HT1080 (cell line): ENCODE data around the gene PELI2. TPM values are rescaled to one million over a fixed set of nuclear protein-coding genes. Genes with fewer than 3 reads are reported as not detected.

Experiments used
- DNase-seq: peaks from one replicate; pipeline ENCODE4 v3.0.0-alpha.2; 2015; ENCODE audit warnings: low read depth
- total RNA-seq: library from RNA; depleted of rRNA; stranded (reverse); fragments of >200 nt; shearing (Covaris generic); gene quantifications from 2 replicates; pipeline ENCODE4 v1.2.3, GENCODE V29; 2014

The PELI2 gene
- total RNA-seq, 1 experiment from 2014 or later = 2.1 TPM

DNA sequence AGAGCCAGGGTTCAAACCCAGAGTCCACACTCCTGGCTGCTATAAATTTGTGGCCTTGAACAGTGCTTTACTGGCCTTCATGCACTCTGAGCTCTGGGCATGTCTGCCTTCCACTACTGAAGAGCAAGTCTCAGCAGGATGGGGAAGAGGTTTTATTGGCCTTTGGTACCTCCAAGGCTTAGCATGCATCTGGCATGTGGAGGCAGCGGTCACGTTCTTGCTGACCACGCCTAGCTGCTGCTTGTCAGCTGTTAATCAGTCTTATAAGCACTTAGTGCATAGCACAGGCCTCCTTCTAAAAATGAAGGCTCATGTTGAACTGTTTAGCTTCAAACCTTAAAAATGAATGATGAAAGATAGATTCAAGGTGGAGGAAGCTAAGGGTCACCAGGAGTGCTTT, 177.5 kb downstream of the PELI2 start:
- DNase-seq = no peak

DNA sequence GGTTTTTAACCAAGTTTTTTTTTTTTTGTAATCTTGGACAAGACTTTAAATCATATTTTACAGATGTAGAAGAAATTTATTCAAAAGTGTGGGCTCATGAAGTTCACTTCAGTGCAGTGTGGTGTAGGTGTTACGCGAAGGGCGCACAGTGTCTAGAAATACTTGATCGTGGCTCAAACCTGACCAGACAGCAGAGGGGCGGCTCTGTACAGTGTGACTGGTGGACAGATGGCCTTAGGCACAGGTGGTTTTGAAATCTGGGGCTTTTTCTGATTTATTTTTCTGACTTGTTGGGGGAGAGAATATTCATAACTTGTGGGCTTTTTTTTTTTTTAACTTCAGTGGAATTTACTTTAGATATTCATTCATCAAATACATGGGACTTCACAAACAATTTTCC, 179.2 kb downstream of the PELI2 start:
- no peak for DNase-seq

DNA sequence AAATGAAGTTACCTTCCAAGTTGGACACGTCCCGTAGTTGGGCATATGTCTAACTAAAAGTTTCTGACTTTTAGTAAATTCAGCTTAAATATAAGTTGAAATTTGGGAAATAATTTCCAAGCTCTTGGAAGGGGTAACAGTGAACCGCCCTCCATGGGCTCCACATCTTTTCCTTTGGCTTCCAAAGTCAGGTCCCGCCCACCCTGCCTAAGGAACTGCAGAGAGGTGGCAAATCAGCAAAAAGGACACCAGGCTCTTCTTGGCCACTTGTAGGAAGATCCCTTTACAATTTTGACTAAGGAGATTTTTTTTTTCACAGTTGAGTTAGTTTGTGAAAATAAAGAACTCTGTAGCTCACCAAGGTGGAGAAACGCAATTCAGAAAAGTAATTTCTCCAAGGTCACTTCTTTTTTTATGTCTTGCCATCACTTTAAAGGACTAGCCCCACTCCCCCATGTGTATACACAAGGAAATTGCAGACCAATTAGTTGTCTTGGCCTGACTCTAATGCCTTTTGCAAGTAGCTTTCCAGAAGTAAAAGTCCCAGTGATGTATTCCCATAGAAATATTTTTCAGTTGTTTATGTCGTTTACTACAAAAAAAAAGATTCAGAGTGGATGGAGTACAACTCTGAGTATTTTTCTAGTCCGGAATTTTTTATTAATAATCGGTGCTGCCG, 181.2 kb downstream of the PELI2 start:
- DNase-seq = no peak

DNA sequence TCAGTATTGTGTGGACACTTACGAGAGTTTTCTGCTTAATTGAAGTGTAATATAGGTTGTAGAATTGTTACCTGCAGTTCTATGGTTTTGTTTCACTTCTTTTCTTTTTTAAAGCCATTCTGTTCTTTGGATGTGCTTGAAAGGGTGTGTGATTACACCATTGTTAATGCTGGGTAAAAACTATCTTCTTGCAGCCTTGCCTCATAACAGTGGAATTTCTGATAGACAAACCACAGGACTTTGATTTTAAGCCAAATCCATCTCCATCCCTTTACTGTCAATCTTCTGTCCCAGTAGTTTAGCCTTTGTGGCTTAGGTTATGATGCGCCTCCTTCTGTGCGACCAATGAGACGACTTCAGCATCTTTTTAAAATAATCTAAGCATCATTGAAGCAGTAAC, 182.3 kb downstream of the PELI2 start:
- peak; percentile 25 for DNase-seq

DNA sequence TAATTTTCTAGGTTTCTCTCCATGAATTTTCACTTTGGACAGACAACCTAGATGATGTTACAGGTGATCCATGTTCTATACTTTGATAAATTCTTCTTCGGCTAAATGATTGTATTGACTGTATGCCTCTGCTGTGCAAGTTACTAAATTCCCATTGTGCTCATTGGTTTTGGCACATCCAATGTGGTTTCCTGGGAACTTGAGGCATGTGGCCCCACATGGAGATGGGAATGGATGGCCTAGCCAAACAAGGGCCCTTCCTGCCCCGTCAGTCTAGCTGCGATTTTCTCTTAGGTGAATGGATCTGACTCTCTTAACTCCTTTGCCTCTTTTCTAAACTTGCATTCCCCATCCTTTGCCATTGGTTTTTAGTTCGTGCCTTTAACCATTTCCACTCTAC, 186.2 kb downstream of the PELI2 start:
- no peak for DNase-seq

DNA sequence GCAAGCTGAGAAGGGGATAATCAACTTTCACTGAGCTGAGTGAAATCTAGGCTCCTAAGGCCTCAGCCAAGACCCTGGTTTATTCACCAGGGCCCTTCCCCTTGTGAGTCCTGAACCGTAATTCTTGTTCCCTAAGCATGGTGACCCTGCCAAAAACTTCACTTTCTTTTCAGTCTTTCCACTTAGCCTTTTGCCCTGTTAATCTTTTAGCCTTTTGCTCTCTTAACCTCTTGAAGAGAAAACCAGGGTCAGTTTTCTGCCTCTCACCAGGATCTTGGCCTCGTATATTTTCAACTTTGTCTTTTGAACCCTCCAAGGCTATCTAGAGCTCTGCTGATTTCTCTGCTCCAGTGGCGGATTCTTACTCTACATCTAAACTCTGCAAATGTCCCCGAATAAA, 191.0 kb downstream of the PELI2 start:
- DNase-seq = no peak

DNA sequence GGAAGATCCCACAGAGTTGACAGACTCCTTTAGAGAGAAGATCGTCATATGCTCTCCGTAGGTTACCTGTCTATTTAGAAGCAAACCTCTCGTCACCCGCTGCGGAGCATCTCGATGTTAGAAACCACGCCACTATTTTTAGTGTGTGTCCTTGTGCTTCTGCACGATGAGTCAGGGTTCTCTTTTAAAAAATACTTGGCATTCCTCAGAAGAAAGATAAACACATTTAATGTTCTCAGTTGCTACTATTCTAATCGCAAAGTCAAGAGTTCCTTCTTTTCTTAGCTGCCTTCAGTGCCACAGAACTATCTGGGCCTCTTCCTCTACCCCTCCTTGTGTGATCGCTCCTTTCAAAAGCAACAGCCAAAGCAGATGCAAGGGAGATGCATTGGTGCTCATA, 192.4 kb downstream of the PELI2 start:
- DNase-seq = no peak

DNA sequence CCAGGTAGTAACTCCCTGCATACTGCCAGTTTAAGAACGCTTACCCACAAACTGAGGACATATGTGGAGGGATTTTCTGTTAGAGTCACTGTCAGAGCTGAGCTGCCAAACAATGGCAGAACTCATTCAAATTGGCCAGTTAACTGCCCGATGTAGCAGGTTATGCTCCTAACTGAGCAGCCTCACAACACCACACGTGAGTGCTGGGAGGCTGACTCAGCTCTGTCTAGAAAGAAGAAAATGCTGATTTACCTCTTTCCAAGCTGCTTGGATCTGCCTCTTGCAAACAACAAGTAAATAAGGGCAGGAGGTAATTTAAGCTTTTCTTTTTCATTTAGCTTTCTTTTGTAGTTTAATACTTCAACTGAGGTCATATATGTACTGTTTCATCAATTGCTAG, 195.6 kb downstream of the PELI2 start:
- DNase-seq = no peak

DNA sequence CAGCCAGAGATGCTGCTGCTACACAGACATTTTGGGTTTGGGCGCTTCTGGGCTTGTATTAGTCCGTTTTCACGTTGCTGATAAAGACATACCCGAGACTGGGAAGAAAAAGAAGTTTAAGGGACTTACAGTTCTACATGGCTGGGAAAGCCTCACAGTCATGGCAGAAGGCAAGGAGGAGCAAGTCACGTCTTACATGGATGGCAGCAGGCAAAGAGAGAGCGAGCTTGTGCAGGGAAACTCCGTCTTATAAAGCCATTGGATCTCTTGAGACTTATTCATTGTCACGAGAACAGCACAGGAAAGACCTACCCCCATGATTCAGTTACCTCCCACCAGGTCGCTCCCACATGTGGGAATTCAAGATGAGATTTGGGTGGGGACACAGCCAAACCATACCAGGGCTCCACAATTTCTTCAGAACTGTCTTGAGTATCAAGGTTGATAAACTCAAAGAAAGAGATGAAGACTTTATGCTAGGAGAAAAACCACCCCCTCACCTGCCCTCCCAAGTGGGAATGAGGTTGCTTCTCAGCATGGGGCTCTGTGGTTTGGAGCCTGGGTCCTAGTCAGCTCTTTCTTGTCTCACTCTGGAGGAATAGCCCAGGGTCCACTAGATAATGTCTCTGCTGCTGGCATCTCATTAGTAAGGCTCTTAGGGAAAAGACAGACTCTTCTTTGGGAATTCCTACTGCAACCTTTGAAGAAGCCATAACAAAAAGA, 200.3 kb downstream of the PELI2 start:
- no peak for DNase-seq

DNA sequence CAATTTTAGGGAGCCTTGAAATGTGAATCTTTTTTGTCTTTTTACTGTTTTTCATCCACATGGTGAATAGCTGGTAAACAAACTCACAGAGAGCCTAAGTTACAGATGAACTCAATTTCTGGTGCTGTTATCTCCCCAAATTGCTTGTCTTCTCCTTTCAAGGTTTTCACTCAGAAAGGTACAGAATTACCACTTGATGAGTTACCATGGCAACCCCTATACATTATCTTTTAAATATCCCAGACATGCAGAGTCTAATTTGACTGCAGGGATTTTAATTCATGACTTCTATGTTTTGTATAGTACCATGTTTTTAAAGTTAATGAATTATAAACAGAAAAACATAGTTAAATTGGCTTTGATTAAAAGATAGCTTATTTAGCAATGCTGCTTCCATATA, 203.7 kb downstream of the PELI2 start:
- DNase-seq = no peak

DNA sequence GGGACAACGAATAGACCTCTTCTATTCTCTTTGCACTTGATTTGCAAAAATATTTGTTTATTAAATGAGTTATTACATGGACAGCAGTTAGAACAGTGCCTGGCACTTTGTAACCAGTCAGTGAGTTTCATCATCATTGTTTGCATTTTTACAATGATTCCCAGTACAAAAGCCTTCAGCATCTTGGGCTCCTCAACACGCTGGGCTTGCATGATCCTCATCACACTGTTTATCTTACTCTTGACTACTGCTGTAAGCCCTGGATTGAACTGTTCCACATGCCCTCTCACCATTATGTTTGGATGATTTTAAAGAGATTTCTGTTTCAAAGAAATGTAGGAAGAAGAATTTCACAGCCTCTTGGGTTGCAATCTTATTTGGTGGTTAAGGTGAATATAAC, 204.3 kb downstream of the PELI2 start:
- DNase-seq = no peak

DNA sequence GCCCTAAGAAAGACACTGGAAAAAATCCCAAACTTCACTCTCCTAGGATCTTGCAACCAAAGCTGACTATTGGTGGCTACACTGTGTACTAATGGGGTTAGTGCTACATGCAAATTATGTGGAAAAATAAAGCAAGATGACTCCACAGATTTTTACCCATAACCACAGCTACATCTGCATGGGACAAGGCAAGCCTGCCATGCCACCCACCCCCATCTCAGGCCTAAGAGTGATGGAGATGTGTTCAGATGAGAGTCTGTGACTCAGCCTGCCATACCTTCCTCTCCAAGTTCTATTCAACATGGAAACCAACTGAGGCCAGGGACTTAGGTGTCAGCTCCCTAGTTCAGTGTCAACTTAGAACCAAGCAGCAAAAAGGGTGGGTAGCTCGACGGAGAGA, 206.2 kb downstream of the PELI2 start:
- DNase-seq = no peak

DNA sequence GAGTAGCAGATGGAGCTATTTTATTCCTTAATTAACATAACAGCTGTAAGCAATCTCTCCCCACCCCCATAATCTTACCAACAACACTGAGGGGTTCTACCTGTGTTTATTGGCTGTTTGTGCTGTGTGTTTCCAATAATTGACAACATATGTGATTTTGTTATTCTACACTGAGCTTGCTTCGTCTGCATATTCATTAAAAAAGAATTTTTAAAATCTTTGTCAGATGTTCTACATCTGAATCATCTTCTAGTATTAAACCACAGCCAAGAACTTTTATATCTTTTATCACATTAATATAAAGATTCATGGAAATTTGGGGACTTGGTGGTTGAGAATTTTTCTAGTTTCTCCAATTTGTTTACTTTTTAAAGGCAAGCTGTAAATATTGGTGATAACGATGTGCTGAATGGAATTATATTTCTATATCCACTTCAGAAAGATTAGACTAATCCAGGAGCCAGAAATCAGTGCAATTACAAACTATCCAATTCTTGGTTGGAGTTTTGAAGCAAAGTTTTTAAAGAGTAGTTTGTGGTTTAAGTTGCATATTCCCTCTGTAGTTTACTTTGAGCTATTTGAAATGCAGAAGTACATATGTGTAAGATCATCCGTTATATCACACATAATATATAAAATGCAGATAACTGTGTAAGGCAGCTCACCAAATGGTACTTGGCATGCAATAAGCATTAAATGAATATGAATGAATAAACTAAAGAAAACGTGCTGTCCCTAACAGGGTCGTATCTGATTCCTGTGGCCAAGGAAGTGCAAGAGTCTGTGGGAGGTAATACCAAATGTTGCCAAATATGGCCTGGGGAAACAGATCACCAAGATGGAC, 206.9 kb downstream of the PELI2 start:
- no peak for DNase-seq

DNA sequence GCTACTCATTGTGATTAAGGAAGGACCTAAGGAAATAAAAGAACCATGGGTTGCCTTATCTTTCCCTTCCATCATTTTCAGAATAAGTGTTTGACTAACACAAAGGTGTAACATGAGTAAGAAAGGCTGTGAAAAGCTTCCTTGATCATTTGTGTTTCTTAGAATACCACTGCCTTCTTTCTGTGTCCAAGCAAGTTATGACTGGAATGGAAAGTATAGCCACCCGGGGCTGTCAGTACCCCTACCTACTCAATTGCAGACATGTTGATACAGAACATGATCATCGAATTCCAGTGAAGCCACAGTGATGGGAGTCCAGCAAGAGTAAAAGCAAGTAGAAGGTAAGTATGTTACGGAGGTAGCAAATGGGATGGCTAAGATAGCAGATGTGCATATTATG, 209.8 kb downstream of the PELI2 start:
- no peak for DNase-seq

DNA sequence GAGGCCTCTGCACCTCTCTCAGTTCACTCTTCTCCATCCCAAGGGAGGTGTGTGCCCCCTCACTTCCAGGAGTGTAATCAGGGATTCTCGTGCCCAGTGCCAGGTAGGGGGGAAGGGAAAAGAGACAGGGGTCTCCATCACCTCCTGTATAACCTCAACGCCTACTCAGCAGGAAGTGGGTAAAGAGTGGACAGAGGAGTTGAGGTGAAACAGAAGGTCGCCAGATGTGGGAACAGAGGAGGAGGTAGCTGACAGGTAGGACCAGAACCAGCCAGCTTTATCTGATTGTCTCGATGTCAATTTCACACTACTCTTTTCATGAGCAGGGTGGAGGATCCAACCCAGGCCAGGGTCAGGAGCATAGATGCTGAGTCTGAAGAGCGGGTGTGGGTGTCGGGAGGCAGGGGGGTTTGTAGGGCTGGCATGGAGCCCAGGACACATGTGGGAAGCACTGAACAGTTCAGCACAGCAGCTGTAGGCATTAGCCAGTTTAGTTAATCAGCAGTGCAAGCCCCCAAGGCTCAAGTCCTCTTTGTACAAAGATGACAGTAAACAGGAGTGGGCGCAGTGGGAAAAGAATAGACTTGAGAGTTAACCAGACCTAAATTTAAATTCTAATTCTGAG, 213.5 kb downstream of the PELI2 start:
- no peak for DNase-seq

DNA sequence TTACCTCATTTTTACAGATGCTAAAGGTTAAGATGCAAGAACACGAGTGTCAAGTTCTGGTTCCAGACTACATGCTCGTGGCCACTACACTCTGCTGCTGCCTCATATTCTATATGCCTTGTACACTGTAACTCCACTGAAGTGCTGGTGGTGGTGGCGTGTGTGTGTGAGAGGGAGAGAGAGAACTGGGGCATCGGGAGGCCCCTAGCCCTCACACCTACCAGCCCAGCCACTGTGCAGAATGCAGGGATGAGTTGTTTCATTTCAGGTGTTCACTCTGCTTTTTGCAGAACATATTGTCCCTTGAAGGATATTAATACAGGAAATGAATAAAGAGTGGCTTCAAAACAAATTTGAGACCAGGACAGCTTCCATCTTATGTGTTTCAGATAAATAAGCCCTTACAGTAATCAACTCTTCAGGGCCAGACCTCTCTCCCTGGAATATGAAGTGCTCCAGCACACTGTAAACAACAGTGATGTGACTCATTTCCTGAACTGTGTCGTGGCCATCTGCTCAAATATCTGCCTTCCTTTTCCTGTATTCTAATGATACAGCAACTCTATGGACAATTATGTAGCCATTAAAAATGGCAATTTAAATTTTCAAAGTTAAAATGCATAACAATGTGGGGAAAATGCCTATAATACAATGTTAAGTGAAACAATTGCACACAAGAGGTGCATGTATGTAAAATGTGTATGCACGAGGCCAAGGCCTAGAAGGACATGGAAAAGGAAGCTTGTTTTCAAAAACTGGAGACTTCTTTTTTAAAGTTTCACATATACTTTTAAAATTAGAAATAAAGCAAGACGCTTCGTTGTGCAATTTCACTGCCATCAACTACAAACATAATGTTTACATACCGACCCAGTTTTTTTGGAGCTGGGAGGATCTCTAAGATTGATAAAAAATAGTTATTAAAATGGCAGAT, 215.4 kb downstream of the PELI2 start:
- DNase-seq = peak; percentile 87

DNA sequence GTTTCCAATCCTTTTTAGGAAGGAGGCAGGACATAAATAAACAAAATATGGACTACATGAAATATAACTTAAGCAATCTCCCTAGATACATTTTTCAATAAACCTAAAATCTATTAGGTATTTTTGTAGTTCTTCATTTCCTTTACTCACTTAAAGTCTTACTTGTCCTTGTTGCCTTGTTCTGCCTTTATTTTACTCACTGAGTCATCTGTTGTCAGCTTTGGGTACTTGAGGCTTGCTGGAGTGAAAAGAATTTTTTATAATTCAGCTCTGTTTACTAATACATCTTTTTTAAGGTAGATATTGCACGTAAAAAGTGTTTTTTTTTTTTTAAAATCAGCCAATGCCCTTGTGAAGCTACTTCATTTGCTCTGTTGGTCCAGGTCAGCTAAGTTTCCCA, 216.2 kb downstream of the PELI2 start:
- no peak for DNase-seq

DNA sequence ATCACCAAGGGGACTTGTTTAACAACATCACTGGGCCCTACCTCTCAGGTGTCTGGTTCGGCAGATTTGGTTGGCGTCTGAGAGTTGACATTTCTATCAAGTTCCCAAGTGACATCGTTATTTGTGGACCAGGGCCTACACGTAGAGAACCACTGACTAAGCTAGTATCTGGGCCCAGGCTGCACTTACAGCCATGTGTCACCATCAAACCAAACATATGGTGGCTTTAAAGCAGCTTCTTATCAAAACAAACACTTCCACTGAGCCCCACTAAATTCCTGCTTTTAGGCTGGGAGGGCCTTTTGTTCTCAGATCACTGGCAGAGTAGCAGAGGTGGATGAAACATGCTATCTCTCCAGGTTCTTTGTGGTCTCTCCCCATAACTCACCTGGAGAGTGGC, 220.5 kb downstream of the PELI2 start:
- no peak for DNase-seq

DNA sequence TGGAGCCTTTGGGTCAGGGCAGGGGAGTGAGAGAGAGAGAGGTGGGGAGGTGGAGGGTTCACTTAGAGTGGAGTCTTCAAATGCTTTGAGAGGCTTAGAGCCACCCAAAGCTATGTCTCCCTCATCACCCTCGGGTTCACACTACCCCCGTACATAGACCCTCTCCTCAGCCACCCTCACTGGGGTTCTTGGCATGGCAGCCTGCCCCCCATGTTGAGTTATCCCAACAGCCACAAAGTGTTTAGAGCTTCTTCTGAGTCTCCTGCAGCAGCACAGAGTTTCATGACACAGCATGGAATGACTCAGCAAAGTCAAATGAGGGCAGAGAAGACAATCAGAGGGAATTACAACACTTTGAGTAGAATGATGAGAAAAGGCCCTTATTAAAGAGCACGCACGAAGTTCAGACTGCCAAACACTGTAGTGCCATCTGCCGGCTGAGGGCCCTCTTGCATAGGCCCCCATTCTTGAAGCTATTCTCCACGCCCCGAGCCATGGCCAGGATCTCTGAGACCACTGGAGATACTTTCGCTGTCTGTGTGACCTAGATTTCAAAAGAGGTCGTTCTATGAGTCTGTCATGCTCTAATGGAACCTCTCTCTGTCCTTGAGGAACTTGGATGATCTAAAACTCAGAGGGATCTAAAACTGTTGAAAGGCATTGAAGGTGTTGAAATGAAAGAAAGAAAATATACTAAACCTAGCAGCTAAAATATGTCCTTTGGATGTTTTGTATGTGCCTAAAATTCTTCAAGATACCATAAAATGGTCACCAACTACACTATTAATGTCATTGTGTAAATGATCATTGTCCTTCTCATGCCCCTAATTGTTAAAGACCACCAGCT, 221.9 kb downstream of the PELI2 start:
- peak; percentile 87 for DNase-seq

DNA sequence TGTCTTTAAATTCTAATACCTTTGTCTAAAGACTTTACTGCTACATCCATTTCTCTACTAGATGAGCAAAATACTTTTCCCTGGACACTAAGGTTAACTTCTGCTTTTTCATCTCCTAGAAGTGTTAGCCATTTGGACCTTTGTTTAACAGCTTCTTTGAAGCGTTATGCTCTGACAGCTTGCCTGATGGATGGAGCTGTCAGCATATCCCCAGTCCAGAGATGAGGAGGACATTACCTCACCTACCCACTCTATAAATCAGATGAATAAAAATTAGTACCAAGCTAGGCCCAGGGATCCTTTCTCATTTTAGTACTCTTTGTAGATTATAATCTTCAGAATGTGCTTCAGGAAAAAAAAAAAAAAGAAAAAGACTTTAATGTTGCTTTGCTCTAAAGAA, 222.7 kb downstream of the PELI2 start:
- DNase-seq = no peak
